SK-N-SH treated with all-trans-retinoic acid at 6 μM for 48 hours (cell line): ENCODE results near the gene GFI1B.
A peak's percentile ranks its signal among the peaks of the same experiment; 100 is the strongest.

Experiments
- ATAC-seq: fragments of 200-7000 bp; cut with Tn5 transposase; 3 replicates; pipeline ENCODE4 v1.9.1; 2020; ENCODE audit warnings: mild to moderate bottlenecking, moderate library complexity
- ARNTL ChIP-seq: fragments of 450-650 bp; formaldehyde crosslinking; IDR thresholded peaks from 2 replicates; pipeline ENCODE4 v1.5.0; 2020; ENCODE audit warnings: low read depth, mild to moderate bottlenecking, moderate library complexity, borderline replicate concordance
- BACH2 ChIP-seq: fragments of 250-450 bp; sonication (Bioruptor Pico); IDR thresholded peaks from 2 replicates; pipeline ENCODE4 v1.9.0; 2021; ENCODE audit warnings: mild to moderate bottlenecking, borderline replicate concordance
- CSDC2 ChIP-seq: fragments of 250-450 bp; sonication (Bioruptor Pico); IDR thresholded peaks from 2 replicates; pipeline ENCODE4 v1.5.0; 2020; ENCODE audit warnings: mild to moderate bottlenecking, moderate library complexity
- ESRRG ChIP-seq: fragments of 250-450 bp; sonication (Bioruptor Pico); IDR thresholded peaks from 2 replicates; pipeline ENCODE4 v1.6.1; 2021; ENCODE audit warnings: mild to moderate bottlenecking
- GLIS3 ChIP-seq: fragments of 250-450 bp; sonication (Bioruptor Pico); IDR thresholded peaks from 2 replicates; pipeline ENCODE4 v1.5.0; 2020; ENCODE audit warnings: mild to moderate bottlenecking, moderate library complexity
- ISL1 ChIP-seq: fragments of 250-450 bp; sonication (Bioruptor Pico); IDR thresholded peaks from 2 replicates; pipeline ENCODE4 v2.1.2; 2022; ENCODE audit warnings: mild to moderate bottlenecking, moderate library complexity
- OSR1 ChIP-seq: fragments of 250-450 bp; sonication (Bioruptor Pico); IDR thresholded peaks from 2 replicates; pipeline ENCODE4 v1.8.0; 2022; ENCODE audit warnings: moderate library complexity, mild to moderate bottlenecking, inconsistent platforms
- PPARA ChIP-seq: fragments of 250-450 bp; sonication (Bioruptor Pico); IDR thresholded peaks from 2 replicates; pipeline ENCODE4 v1.5.0; 2020; ENCODE audit warnings: mild to moderate bottlenecking, borderline replicate concordance
- SNAI2 ChIP-seq: fragments of 250-450 bp; sonication (Bioruptor Pico); IDR thresholded peaks from 2 replicates; pipeline ENCODE4 v1.5.0; 2020; ENCODE audit warnings: mild to moderate bottlenecking, moderate library complexity
- TCF4 ChIP-seq: fragments of 250-450 bp; sonication (Bioruptor Pico); IDR thresholded peaks from 2 replicates; pipeline ENCODE4 v1.8.0; 2021; ENCODE audit warnings: mild to moderate bottlenecking, moderate library complexity, borderline replicate concordance
- TOX ChIP-seq: fragments of 250-450 bp; sonication (Bioruptor Pico); IDR thresholded peaks from 2 replicates; pipeline ENCODE4 v1.8.0; 2021; ENCODE audit warnings: mild to moderate bottlenecking, moderate library complexity, borderline replicate concordance
- ZC3H10 ChIP-seq: fragments of 250-450 bp; sonication (Bioruptor Pico); IDR thresholded peaks from 2 replicates; pipeline ENCODE4 v1.5.1; 2021; ENCODE audit warnings: mild to moderate bottlenecking, moderate library complexity
- ZFP3 ChIP-seq: fragments of 250-450 bp; sonication (Bioruptor Pico); IDR thresholded peaks from 2 replicates; pipeline ENCODE4 v1.5.0; 2020; ENCODE audit warnings: mild to moderate bottlenecking, moderate library complexity
- ZFP30 ChIP-seq: fragments of 450-650 bp; formaldehyde crosslinking; IDR thresholded peaks from 2 replicates; pipeline ENCODE4 v1.5.0; 2022; ENCODE audit warnings: mild to moderate bottlenecking, moderate library complexity
- ZNF70 ChIP-seq: fragments of 450-650 bp; formaldehyde crosslinking; IDR thresholded peaks from 2 replicates; pipeline ENCODE4 v1.5.0; 2020; ENCODE audit warnings: mild to moderate bottlenecking, moderate library complexity
- ZNF8 ChIP-seq: fragments of 450-650 bp; formaldehyde crosslinking; IDR thresholded peaks from 2 replicates; pipeline ENCODE4 v1.5.0; 2020; ENCODE audit warnings: mild to moderate bottlenecking, moderate library complexity
- TF ChIP-seq, protein P1 (sequence below): fragments of 250-450 bp; sonication (Bioruptor Pico); IDR thresholded peaks from 2 replicates; pipeline ENCODE4 v1.8.0; 2021; ENCODE audit warnings: low read depth, mild to moderate bottlenecking, moderate library complexity, borderline replicate concordance
- TF ChIP-seq, protein P2 (sequence below): fragments of 250-450 bp; sonication (Bioruptor Pico); IDR thresholded peaks from 2 replicates; pipeline ENCODE4 v1.5.0; 2020; ENCODE audit warnings: mild to moderate bottlenecking, moderate library complexity
- TF ChIP-seq, protein P3 (sequence below): fragments of 250-450 bp; sonication (Bioruptor Pico); IDR thresholded peaks from 2 replicates; pipeline ENCODE4 v1.5.1; 2020; ENCODE audit warnings: low read depth, mild to moderate bottlenecking, moderate library complexity
- TF ChIP-seq, protein P4 (sequence below): fragments of 250-450 bp; sonication (Bioruptor Pico); IDR thresholded peaks from 2 replicates; pipeline ENCODE4 v1.8.0; 2020; ENCODE audit warnings: mild to moderate bottlenecking, moderate library complexity, borderline replicate concordance

Gene GFI1B

DNA sequence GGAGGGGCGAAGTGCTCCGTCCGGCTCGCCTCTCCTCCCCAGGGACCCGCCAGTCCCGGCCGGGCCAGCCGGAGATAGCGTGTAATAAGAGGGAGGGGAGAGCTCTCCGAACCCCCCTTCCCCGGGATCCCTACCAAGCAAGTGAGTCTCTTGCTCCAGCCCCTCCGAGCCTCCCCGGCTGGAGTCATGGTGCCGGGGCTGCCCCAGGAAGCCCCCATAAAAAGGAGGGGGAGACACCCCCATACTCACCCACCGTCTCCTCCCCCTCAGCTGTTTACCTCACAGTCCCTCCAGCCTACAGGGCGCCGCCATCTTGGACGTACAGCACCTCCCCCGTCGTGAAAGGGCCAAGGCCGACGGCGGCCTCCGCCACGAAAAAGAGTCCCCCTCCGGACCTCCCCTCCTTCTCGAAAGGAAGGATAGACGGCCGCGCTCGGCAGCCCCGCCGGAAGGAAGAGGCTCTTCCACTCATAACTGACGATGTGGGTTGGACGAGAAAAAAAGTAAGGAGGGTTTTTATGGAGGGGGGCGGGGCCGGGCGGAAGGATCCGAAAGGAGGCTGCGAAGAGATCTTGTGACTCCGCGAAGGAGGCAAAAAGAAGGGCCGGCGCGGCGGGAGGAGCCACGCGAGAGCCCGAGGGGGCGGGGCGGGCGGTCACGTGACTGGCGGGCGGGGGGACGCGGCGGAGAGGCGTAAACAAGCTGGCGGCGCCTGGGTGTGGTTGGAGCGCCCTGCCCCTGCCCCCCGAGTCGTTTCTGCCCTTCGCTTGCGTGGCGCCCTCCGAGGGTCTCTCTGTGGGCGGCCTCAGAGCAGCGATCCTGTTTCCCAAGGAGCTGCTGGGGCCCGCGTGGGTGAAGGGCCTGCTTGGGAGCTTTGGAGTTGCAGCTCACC, 34.0 kb upstream of the GFI1B start, which contains the start of gene TSC1 (continued):
- TF ChIP-seq, protein P1, sequence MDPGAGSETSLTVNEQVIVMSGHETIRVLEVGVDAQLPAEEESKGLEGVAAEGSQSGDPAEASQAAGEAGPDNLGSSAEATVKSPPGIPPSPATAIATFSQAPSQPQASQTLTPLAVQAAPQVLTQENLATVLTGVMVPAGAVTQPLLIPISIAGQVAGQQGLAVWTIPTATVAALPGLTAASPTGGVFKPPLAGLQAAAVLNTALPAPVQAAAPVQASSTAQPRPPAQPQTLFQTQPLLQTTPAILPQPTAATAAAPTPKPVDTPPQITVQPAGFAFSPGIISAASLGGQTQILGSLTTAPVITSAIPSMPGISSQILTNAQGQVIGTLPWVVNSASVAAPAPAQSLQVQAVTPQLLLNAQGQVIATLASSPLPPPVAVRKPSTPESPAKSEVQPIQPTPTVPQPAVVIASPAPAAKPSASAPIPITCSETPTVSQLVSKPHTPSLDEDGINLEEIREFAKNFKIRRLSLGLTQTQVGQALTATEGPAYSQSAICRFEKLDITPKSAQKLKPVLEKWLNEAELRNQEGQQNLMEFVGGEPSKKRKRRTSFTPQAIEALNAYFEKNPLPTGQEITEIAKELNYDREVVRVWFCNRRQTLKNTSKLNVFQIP: 0 out of 2 replicates have a peak, but pooled peaks have one; percentile 79

DNA sequence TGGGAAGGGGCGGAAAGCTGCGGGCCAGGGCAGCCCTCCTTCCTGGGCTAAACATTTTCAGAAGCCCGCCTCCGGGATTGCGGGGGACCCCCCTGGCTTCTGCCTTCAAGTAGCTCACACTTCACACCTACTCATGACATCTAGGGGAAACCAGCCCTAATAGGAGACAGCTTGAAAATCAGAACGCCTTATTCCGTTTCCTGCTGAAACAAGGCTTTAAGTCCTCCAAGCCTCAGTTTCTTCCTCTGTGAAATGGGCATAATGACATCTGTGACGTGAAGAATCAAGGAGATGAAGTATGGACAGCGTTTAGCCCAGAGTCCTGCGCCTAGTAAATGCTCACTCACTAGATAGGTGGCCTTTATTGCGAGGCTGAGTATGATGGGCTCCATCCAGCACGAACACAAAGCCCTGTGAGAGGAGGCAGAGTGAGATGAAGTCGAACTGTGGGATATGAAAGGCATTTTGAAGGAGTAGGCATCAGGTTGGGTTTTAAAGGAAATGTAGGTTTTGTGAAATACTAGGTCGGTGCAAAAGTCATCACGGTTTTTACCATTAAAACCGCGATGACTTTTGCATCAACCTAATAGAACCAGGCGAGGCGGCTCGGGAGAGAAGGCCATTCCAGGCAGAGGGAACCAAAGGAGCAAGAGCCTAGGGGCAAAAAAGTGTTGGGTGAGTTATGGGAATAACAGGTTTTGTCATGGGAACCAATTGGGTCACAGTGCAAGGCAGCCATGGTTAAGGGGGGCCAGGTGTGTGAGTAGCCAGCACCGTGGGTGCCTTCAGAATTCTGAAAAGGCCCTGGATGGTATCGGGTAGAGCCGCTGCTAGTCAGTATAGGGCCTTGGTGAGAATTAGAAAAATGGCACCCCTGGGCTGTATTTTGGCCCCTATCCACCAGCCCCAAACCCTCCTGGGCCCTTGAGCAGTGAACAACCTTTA, 33.0 kb upstream of the GFI1B start:
- TF ChIP-seq PPARA: no peak
- TF ChIP-seq, protein P1: no peak
- no peak for TF ChIP-seq ESRRG (CRISPR knock-in tag)
- TF ChIP-seq ISL1 (CRISPR knock-in tag): no peak
- TF ChIP-seq GLIS3 (CRISPR knock-in tag): no peak
- no peak for TF ChIP-seq OSR1 (CRISPR knock-in tag)
- TF ChIP-seq SNAI2: no peak
- no peak for TF ChIP-seq CSDC2 (CRISPR knock-in tag)
- TF ChIP-seq ZFP30: no peak
- no peak for TF ChIP-seq ARNTL (CRISPR knock-in tag)
- TF ChIP-seq ZFP3 (CRISPR knock-in tag): no peak
- TF ChIP-seq, protein P2, sequence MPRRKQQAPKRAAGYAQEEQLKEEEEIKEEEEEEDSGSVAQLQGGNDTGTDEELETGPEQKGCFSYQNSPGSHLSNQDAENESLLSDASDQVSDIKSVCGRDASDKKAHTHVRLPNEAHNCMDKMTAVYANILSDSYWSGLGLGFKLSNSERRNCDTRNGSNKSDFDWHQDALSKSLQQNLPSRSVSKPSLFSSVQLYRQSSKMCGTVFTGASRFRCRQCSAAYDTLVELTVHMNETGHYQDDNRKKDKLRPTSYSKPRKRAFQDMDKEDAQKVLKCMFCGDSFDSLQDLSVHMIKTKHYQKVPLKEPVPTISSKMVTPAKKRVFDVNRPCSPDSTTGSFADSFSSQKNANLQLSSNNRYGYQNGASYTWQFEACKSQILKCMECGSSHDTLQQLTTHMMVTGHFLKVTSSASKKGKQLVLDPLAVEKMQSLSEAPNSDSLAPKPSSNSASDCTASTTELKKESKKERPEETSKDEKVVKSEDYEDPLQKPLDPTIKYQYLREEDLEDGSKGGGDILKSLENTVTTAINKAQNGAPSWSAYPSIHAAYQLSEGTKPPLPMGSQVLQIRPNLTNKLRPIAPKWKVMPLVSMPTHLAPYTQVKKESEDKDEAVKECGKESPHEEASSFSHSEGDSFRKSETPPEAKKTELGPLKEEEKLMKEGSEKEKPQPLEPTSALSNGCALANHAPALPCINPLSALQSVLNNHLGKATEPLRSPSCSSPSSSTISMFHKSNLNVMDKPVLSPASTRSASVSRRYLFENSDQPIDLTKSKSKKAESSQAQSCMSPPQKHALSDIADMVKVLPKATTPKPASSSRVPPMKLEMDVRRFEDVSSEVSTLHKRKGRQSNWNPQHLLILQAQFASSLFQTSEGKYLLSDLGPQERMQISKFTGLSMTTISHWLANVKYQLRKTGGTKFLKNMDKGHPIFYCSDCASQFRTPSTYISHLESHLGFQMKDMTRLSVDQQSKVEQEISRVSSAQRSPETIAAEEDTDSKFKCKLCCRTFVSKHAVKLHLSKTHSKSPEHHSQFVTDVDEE: no peak
- TF ChIP-seq TOX (CRISPR knock-in tag): no peak
- TF ChIP-seq TCF4 (CRISPR knock-in tag): no peak
- TF ChIP-seq, protein P3, sequence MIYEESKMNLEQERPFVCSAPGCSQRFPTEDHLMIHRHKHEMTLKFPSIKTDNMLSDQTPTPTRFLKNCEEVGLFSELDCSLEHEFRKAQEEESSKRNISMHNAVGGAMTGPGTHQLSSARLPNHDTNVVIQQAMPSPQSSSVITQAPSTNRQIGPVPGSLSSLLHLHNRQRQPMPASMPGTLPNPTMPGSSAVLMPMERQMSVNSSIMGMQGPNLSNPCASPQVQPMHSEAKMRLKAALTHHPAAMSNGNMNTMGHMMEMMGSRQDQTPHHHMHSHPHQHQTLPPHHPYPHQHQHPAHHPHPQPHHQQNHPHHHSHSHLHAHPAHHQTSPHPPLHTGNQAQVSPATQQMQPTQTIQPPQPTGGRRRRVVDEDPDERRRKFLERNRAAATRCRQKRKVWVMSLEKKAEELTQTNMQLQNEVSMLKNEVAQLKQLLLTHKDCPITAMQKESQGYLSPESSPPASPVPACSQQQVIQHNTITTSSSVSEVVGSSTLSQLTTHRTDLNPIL (CRISPR knock-in tag): no peak
- TF ChIP-seq ZNF8 (CRISPR knock-in tag): no peak
- no peak for TF ChIP-seq ZNF70
- no peak for TF ChIP-seq ZC3H10 (CRISPR knock-in tag)
- TF ChIP-seq, protein P4, sequence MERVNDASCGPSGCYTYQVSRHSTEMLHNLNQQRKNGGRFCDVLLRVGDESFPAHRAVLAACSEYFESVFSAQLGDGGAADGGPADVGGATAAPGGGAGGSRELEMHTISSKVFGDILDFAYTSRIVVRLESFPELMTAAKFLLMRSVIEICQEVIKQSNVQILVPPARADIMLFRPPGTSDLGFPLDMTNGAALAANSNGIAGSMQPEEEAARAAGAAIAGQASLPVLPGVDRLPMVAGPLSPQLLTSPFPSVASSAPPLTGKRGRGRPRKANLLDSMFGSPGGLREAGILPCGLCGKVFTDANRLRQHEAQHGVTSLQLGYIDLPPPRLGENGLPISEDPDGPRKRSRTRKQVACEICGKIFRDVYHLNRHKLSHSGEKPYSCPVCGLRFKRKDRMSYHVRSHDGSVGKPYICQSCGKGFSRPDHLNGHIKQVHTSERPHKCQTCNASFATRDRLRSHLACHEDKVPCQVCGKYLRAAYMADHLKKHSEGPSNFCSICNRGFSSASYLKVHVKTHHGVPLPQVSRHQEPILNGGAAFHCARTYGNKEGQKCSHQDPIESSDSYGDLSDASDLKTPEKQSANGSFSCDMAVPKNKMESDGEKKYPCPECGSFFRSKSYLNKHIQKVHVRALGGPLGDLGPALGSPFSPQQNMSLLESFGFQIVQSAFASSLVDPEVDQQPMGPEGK: no peak
- ATAC-seq: no peak

DNA sequence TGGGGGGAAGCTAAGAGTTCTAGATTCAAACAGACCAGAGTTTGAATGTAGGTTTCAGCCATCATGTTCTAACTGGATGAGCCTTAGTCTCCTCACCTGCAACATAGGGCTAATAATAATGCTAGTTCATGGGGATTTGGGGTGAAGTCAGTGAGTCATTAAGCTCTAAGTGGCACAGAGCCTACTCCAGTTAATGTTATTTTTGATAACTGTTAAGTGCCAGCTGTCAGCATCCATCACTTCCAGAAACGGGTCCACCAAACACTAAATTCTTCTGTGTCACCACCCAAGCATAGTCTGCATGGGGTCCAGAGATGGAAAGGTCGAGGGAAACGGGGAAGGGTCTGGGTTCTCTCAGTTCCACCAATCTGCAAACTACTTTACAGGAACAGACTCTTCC, 32.3 kb upstream of the GFI1B start:
- no peak for ATAC-seq
- TF ChIP-seq OSR1 (CRISPR knock-in tag): no peak
- no peak for TF ChIP-seq ZNF8 (CRISPR knock-in tag)
- TF ChIP-seq ZFP30: no peak
- TF ChIP-seq ESRRG (CRISPR knock-in tag): no peak
- no peak for TF ChIP-seq GLIS3 (CRISPR knock-in tag)
- TF ChIP-seq, protein P4: no peak
- TF ChIP-seq, protein P3 (CRISPR knock-in tag): no peak
- TF ChIP-seq TOX (CRISPR knock-in tag): no peak
- TF ChIP-seq ZFP3 (CRISPR knock-in tag): no peak
- TF ChIP-seq TCF4 (CRISPR knock-in tag): no peak
- no peak for TF ChIP-seq BACH2 (CRISPR knock-in tag)
- no peak for TF ChIP-seq CSDC2 (CRISPR knock-in tag)
- TF ChIP-seq SNAI2: no peak
- TF ChIP-seq ISL1 (CRISPR knock-in tag): no peak
